Subcutaneous abdominal adipose tissue (tissue), 5 donors: Measurements from ENCODE around the gene BNC2.
"Not testable (repeated sequence)": the region's sequence is repeated elsewhere in the genome, so short reads cannot be mapped to it uniquely, and the experiment has no call there.

Experiments used
- H3K27ac ChIP-seq: one replicate; pipeline ENCODE4 v1.7.0; 2013; ENCODE audit warnings: low read depth, mild to moderate bottlenecking, inconsistent platforms, low read length, moderate library complexity
- H3K27me3 ChIP-seq, 5 donors: one replicate each; pipeline ENCODE4 v1.7.0; 2013; ENCODE audit warnings: low read length in 5 of 5, inconsistent platforms in 1 of 5; ENCODE audit not compliant: control insufficient read depth in 5 of 5, insufficient read depth in 4 of 5
- H3K36me3 ChIP-seq, 5 donors: one replicate each; pipeline ENCODE4 v1.7.0; 2013; ENCODE audit warnings: low read length in 5 of 5; ENCODE audit not compliant: control insufficient read depth in 5 of 5, insufficient read depth in 5 of 5
- H3K4me1 ChIP-seq, 5 donors: one replicate each; pipeline ENCODE4 v1.7.0; 2013; ENCODE audit warnings: low read length in 5 of 5, mild to moderate bottlenecking in 3 of 5, moderate library complexity in 1 of 5; ENCODE audit not compliant: control insufficient read depth in 5 of 5, insufficient read depth in 5 of 5
- H3K4me3 ChIP-seq, 5 donors: one replicate each; pipeline ENCODE4 v1.7.0; 2013; ENCODE audit warnings: low read length in 5 of 5, low read depth in 1 of 5
- H3K9ac ChIP-seq, 5 donors: one replicate each; pipeline ENCODE4 v1.7.0; 2013; ENCODE audit warnings: low read length in 5 of 5, mild to moderate bottlenecking in 4 of 5, moderate library complexity in 3 of 5
- H3K9me3 ChIP-seq, 5 donors: one replicate each; pipeline ENCODE4 v1.7.0; 2013; ENCODE audit warnings: low read length in 5 of 5; ENCODE audit not compliant: control insufficient read depth in 5 of 5
- donor health status: healthy.
- donor health status: healthy.
- donor health status: healthy.
- donor health status: healthy.
- donor health status: healthy.

The BNC2 gene

DNA sequence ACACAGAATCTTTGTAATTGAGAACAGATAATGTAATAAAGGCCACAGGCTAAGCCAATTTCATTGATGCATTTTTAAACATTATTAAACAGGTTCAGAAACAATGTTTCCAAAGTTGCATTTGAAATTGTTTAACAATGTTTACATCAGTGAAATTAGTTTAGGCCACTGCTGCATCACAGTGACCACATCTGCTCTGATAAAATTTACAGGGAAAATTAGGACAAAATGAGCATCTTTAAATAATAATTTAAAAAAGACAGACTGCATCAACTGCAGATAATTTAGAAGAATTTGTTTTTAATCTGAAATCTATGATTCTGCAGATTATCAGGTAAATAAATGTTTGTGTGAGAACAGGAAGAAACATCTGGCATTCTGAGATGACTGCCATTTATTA lies 420.4 kb downstream of the BNC2 start:
- H3K27ac ChIP-seq = no peak overlapping the region

DNA sequence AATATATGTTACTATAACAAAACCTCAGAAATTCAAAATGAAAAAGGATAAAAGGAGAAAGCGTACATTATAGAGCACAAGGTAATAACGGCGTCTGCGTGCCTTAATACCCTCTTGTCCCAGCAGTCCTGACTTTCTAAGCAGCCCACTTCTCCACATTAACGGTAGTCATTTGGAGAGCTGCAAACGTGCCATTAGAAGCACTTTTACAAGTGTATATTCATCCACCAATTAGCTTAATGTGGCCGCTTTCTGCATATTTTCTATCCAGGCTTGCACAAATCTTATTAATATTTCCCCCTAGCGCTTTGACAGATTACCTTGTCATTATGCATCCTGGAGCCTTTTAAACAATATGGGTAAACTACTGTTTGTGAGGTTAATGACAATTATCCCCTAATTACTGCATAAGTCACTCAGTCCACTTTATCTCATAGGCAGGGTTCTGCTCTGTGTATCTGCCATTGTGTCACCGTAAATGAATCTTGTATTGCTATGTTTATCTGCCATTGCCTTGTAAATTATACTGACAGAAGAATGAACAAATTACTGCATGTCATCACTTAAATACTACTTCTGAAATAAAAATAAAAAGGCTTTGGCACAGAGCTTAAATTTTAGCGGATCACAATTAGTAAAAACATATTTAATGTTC lies 421.3 kb downstream of the BNC2 start:
- H3K4me1 ChIP-seq = peaks cover 0 to 3% (median 0%) of the 10 kb centered on the region in 5 donors
- no peaks in the 10 kb centered on the region for H3K36me3 ChIP-seq
- H3K27me3 ChIP-seq = no peaks in the 10 kb centered on the region
- H3K27ac ChIP-seq = no peak overlapping the region
- no peak overlapping the region for H3K4me3 ChIP-seq
- no peaks in the 10 kb centered on the region for H3K9me3 ChIP-seq
- H3K9ac ChIP-seq = no peak overlapping the region

More for the DNA sequence above, 420.4 kb downstream of the BNC2 start:
- Histone ChIP-seq H3K4me3 (no peak overlapping the region), H3K36me3 (no peaks in the 10 kb centered on the region), H3K9ac (no peak overlapping the region), H3K9me3 (no peaks in the 10 kb centered on the region), H3K4me1 (peaks cover 0 to 2% (median 0%) of the 10 kb centered on the region in 5 donors), H3K27me3 (no peaks in the 10 kb centered on the region)

DNA sequence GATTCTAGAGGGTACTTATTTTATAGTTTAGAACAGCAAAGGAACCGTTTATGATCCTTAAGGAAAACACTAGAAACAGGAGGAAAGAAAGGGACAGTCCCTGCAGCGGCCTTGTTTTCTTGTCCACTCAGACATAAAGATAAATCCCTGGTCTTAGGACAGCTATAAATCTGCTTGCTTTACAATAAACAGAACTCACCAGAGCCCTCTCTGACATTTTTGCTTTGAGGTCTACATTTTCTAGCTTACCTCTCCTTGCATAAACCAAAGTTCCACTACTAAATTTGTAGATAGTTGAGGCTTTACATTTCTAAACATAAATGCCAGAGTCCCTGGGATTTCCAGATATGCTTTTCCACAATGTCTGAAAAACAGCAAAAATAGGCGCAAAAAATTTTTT lies 422.5 kb downstream of the BNC2 start:
- Histone ChIP-seq H3K36me3 (no peaks in the 10 kb centered on the region), H3K4me1 (peaks cover 0 to 3% (median 0%) of the 10 kb centered on the region in 5 donors), H3K27ac (no peak overlapping the region), H3K4me3 (no peak overlapping the region), H3K9ac (no peak overlapping the region), H3K9me3 (no peaks in the 10 kb centered on the region), H3K27me3 (no peaks in the 10 kb centered on the region)

DNA sequence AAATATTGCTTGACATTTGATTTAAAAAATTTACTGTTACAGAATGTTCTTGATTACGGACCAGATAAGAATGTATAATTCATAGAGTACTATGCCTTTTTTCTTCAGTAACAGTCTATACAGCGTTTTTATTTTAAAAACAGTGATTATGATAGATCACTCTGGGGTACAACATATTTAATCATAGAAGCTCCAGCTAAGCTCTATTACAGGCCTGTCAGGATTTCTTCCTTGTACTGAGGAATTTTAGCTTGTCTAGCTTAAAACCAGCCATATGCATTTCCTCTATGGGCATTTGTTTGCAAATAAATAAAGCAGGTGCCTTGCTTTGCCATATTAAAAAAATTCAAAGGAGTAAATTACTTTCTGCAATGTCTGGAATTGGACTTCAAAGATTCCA lies 423.8 kb downstream of the BNC2 start:
- Histone ChIP-seq H3K4me1 (peaks cover 0 to 4% (median 0%) of the 10 kb centered on the region in 5 donors), H3K27me3 (no peaks in the 10 kb centered on the region), H3K9me3 (no peaks in the 10 kb centered on the region), H3K27ac (no peak overlapping the region), H3K4me3 (no peak overlapping the region), H3K9ac (no peak overlapping the region), H3K36me3 (no peaks in the 10 kb centered on the region)

DNA sequence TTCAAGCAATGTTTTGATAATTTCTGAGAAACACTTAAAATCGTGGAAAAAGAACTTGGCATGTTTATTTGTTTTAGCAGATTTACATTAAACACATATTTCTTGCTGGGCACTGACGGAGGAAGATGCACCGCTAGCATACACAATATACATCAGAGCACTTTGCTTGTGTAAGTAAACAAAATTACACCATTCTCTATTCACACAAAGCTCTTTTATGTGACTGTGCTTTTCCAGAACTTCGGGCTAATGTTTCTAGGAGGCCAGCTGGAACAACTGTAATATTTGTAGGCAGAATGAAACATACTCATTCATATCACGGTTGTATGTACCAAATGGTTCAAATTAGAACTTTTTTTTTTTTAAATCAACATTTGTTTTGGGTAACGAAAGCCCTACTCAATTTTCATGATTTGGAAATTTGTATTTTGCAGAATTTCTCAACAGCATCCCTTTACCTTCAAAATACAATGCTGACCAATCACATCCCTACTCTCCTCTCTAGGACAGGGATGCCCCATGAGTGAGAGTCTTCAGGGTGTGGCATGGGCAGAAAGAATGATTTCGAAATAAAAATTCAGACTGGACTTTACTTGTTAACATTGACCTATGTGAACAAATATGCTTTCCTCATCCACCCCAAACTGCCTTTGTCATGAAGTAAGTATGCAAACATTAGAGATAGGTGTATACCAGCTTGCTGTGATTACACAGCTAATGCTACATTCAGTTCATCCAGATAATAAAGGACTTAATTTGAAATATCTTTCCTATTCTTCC lies 425.1 kb downstream of the BNC2 start:
- Histone ChIP-seq H3K27ac (no peak overlapping the region), H3K4me1 (peaks cover 0 to 4% (median 0%) of the 10 kb centered on the region in 5 donors), H3K27me3 (no peaks in the 10 kb centered on the region), H3K9ac (no peak overlapping the region), H3K9me3 (no peaks in the 10 kb centered on the region), H3K36me3 (no peaks in the 10 kb centered on the region), H3K4me3 (no peak overlapping the region)

DNA sequence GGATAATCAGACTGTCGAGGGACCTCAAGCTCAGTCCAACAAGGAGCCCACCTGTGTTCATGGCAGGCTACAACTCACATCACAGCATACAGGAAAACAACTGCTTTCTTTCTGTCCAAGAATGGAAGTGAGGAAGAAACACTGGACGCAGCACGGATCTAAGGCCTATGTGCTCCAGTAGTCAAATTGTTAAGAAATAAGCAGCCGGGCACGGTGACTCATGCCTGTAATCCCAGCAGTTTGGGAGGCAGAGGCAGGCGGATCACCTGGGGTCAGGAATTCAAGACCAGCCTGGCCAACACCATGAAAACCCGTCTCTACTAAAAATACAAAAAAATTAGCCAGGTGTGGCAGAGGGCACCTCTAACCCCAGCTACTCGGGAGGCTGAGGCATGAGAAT lies 427.8 kb downstream of the BNC2 start:
- Histone ChIP-seq H3K36me3 (no peaks in the 10 kb centered on the region), H3K4me3 (no peak overlapping the region), H3K27me3 (no peaks in the 10 kb centered on the region), H3K9ac (no peak overlapping the region), H3K9me3 (no peaks in the 10 kb centered on the region), H3K4me1 (peaks cover 0 to 4% (median 0%) of the 10 kb centered on the region in 5 donors), H3K27ac (no peak overlapping the region)

DNA sequence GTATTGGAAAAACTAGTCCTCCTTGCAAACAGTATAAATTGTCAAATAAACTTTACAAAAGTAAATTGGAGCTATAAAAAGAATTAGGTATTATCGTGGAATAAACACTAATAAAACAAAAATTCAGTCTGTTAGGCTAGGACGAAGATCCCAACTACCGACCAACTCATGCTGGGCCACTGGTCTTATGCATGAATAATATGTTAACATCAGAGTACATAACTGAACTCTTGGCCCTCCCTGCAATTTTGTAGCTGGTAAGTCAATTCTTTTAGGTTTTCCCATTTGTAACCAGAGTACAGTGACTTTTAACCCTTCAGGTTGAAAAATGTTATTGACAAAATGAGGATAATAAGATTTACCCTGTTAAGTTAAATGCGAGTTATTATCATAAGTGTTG lies 428.7 kb downstream of the BNC2 start:
- Histone ChIP-seq H3K27me3 (no peaks in the 10 kb centered on the region), H3K4me1 (peaks cover 0 to 4% (median 0%) of the 10 kb centered on the region in 5 donors), H3K4me3 (no peak overlapping the region), H3K27ac (no peak overlapping the region), H3K36me3 (peaks cover 0 to 8% (median 5%) of the 10 kb centered on the region in 5 donors), H3K9ac (no peak overlapping the region), H3K9me3 (no peaks in the 10 kb centered on the region)

DNA sequence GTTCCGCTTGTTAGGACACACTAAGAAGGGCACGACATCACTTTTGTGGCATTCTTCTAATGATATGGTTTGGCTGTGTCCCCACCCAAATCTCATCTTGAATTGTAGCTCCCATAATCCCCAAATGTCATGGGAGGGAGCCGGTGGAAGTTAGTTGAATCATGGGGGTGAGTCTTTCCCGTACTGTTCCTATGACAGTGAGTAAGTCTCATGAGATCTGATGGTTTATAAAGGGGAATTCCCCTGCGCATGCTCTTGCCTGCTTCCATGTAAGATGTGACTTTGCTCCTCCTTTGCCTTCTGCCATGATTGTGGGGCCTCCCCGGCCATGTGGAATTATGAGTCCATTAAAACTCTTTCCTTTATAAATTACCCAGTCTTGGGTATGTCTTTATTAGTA lies 431.6 kb downstream of the BNC2 start:
- not testable (repeated sequence) for H3K4me3 ChIP-seq

DNA sequence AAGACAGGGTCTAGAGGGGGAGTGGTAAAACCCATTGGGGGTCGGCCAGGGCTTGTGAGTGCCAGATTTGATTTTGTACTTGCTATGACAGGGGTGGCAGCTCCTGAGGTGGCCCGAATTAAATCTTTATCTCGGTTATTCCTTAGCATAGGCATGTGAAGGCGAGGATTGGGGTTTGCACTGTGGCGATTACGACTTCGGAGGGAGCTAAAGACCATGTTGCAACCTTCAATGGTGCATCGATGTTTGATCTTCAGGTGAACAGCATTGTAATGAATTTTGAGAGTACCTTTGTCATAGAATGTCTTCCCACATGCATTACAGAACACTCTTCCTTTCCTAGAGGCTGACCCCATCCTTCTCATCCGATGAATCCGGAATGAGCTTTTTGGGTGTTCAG lies 433.9 kb downstream of the BNC2 start:
- Histone ChIP-seq H3K9ac (no peak overlapping the region), H3K36me3 (peaks cover 0 to 11% (median 8%) of the 10 kb centered on the region in 5 donors), H3K27ac (no peak overlapping the region), H3K9me3 (no peaks in the 10 kb centered on the region), H3K4me1 (no peaks in the 10 kb centered on the region), H3K27me3 (no peaks in the 10 kb centered on the region), H3K4me3 (no peak overlapping the region)

More for the DNA sequence above, 431.6 kb downstream of the BNC2 start:
- H3K9ac ChIP-seq, H3K9me3 ChIP-seq, H3K27me3 ChIP-seq, H3K27ac ChIP-seq, H3K4me1 ChIP-seq: not testable (repeated sequence)
- peaks cover 0 to 11% (median 8%) of the 10 kb centered on the region in 5 donors for H3K36me3 ChIP-seq

DNA sequence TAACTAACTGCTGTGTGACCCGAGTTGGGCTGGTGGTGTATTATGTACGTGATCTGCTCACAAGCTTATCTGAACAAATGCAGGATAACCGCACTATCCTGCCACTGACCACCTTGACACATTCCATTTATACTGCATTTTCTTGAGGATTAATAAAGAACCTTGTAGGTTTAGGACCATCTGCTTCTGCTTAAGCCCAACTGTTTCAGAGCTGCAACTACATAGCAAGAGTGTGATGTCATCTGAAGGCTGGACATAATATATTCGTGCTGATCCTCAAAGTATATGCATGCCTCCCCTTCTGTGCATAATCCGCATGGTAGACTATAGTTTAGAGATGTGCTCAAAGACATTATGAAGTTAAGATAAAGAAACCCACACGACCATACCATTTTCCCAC lies 435.9 kb downstream of the BNC2 start:
- peaks cover 0 to 11% (median 8%) of the 10 kb centered on the region in 5 donors for H3K36me3 ChIP-seq
- no peaks in the 10 kb centered on the region for H3K4me1 ChIP-seq
- no peaks in the 10 kb centered on the region for H3K9me3 ChIP-seq
- no peak overlapping the region for H3K27ac ChIP-seq
- H3K9ac ChIP-seq = no peak overlapping the region
- no peaks in the 10 kb centered on the region for H3K27me3 ChIP-seq
- H3K4me3 ChIP-seq = no peak overlapping the region
